ENCODE results near the gene CDH4.

Gene CDH4

DNA sequence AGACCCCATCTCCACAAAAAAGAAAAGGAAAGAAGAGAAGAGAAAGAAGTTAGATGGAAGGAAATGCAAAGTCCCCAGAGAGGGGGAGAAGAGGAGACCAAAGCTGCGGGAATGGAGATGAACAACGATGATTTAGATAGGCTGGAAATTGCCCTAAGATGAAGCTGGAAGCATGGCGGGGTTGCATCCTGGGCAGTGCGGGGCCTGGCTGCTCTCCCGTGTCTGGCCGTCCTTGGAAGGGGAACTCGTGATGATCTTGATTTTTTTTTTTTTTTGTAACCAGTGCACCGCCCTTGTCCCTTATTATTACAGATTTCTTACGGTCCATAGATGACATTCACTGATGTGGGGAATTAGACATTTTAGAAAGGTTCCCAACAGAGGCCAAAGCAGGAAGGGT is 276.5 kb downstream of the CDH4 start:
- Histone ChIP-seq H3K27me3 (ENCODE audit: control insufficient read depth, insufficient read depth, low read length) (no peaks in the 10 kb centered on the region), H3K9me3 (ENCODE audit: control insufficient read depth, insufficient read depth, low read depth, low read length) (no peaks in the 10 kb centered on the region), H3K4me3 (ENCODE audit: low read depth, low read length) (no peak overlapping the region), H3K9ac (ENCODE audit: low read length) (no peak overlapping the region), H3K27ac (ENCODE audit: low read depth, low read length) (no peak overlapping the region), H3K36me3 (ENCODE audit: control insufficient read depth, insufficient read depth, low read length) (no peaks in the 10 kb centered on the region), H3K4me1 (ENCODE audit: control insufficient read depth, insufficient read depth, low read length) (peaks cover 18% of the 10 kb centered on the region)

DNA sequence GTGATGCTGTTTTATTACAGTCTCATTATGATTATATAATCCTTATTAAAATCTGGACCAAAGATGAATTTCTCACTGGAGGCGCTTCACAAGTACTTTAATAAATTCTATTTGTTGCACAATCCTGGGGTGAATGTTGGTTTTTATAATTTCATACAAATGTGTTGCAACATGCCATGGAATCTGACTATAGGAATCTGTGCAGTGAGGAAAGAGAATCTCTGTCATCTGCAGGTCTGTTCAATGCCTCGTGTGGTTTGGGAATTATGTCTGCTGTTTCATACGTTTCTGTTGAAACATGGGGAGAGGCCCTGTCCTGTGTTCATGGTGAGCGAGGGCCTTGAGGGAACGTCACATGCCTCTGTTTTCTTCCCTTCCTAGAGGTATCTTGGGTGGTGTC is 277.3 kb downstream of the CDH4 start:
- Histone ChIP-seq H3K4me3 (ENCODE audit: low read depth, low read length) (no peak overlapping the region), H3K27me3 (ENCODE audit: control insufficient read depth, insufficient read depth, low read length) (no peaks in the 10 kb centered on the region), H3K9me3 (ENCODE audit: control insufficient read depth, insufficient read depth, low read depth, low read length) (no peaks in the 10 kb centered on the region), H3K36me3 (ENCODE audit: control insufficient read depth, insufficient read depth, low read length) (no peaks in the 10 kb centered on the region), H3K27ac (ENCODE audit: low read depth, low read length) (no peak overlapping the region), H3K9ac (ENCODE audit: low read length) (no peak overlapping the region), H3K4me1 (ENCODE audit: control insufficient read depth, insufficient read depth, low read length) (peaks cover 18% of the 10 kb centered on the region)

DNA sequence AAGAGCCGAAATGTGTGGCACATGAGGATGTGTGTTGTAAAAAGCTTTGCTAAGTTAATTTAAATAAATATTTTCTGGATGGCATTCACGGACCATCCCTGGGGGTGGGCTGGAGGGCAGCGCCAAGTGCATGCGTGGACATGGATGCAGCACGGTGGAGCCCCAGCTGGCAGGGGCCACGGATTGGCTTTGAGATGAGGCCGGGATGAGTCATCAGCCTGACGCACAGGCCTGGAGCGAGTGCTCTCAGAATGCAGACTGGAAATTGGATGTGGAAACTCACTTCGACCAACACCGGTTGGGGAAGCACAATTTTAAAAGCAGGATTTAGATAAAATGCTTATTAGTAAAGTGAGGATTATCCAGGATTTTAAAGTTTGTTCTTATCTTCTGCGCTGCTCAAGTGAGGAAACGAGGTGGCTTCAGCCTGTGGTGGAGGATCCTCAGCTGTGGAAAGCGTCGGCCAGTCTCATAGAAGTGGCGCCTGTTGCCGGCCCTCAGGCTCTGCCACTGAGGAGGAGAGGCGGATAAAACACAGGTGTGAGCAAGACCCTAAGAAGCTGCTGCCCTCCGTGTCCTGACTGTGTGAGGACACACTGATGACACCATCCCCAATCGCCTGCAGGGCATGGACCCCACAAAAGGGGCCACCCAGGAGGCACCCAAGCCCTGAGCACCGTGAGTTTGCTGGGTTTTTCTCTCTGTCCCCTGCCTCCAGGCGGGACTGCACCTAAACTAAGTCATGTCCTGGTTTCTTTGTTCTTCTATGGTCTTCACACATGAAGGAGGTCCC is 279.7 kb downstream of the CDH4 start:
- Histone ChIP-seq H3K27me3 (ENCODE audit: control insufficient read depth, insufficient read depth, low read length) (no peaks in the 10 kb centered on the region), H3K36me3 (ENCODE audit: control insufficient read depth, insufficient read depth, low read length) (no peaks in the 10 kb centered on the region), H3K27ac (ENCODE audit: low read depth, low read length) (no peak overlapping the region), H3K4me3 (ENCODE audit: low read depth, low read length) (no peak overlapping the region), H3K9me3 (ENCODE audit: control insufficient read depth, insufficient read depth, low read depth, low read length) (no peaks in the 10 kb centered on the region), H3K9ac (ENCODE audit: low read length) (no peak overlapping the region), H3K4me1 (ENCODE audit: control insufficient read depth, insufficient read depth, low read length) (peaks cover 6% of the 10 kb centered on the region; the same call in 1 of the 2 replicates)

DNA sequence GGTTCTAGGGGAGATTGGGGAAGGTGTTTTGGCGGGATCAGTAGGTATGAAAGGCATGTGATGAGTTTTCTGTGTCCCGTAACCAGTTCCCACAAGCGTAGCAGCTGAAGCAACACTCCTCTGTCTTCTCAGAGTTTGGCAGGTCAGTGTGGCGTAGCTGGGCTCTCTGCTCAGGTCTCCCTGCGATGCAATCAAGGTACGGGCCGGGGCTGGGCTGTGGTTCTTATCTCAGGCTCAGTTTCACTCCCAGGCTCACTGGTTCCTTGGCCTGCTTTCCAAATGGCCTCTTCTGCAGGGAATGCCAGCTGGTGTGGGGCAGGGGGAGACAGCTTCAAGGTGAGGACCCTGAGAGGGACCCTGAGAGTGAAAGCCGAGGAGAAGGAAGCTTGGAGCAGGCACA is 280.7 kb downstream of the CDH4 start:
- no peak overlapping the region for H3K9ac ChIP-seq (ENCODE audit: low read length)
- H3K9me3 ChIP-seq (ENCODE audit: control insufficient read depth, insufficient read depth, low read depth, low read length), result no peaks in the 10 kb centered on the region
- H3K4me1 ChIP-seq (ENCODE audit: control insufficient read depth, insufficient read depth, low read length), result peaks cover 6% of the 10 kb centered on the region; the same call in 1 of the 2 replicates
- no peaks in the 10 kb centered on the region for H3K27me3 ChIP-seq (ENCODE audit: control insufficient read depth, insufficient read depth, low read length)
- H3K36me3 ChIP-seq (ENCODE audit: control insufficient read depth, insufficient read depth, low read length), result no peaks in the 10 kb centered on the region
- H3K27ac ChIP-seq (ENCODE audit: low read depth, low read length), result no peak overlapping the region
- no peak overlapping the region for H3K4me3 ChIP-seq (ENCODE audit: low read depth, low read length)

DNA sequence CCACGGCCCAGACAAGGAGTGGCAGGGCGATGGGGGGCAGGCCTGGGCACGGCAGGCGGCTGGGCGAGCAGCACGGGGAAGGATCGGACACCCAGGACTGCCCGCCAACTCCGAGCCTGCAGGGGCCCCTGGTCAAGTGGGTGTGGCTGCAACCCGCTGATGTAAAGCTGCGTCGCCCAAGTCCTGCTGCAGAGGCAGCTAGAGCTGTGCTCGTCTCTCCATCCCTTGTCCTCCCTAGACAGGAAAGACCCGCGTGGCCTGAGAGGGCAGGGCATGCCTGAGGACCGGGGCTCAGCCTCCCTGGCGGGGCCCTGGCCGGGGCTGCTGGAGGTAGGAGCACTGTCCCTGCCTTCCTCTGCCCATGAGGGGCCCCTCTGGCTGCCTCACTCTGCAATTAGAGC is 281.2 kb downstream of the CDH4 start:
- Histone ChIP-seq H3K9me3 (ENCODE audit: control insufficient read depth, insufficient read depth, low read depth, low read length) (no peaks in the 10 kb centered on the region), H3K27ac (ENCODE audit: low read depth, low read length) (no peak overlapping the region), H3K27me3 (ENCODE audit: control insufficient read depth, insufficient read depth, low read length) (no peaks in the 10 kb centered on the region), H3K4me3 (ENCODE audit: low read depth, low read length) (no peak overlapping the region), H3K9ac (ENCODE audit: low read length) (no peak overlapping the region), H3K4me1 (ENCODE audit: control insufficient read depth, insufficient read depth, low read length) (peaks cover 6% of the 10 kb centered on the region; the same call in 1 of the 2 replicates), H3K36me3 (ENCODE audit: control insufficient read depth, insufficient read depth, low read length) (no peaks in the 10 kb centered on the region)

DNA sequence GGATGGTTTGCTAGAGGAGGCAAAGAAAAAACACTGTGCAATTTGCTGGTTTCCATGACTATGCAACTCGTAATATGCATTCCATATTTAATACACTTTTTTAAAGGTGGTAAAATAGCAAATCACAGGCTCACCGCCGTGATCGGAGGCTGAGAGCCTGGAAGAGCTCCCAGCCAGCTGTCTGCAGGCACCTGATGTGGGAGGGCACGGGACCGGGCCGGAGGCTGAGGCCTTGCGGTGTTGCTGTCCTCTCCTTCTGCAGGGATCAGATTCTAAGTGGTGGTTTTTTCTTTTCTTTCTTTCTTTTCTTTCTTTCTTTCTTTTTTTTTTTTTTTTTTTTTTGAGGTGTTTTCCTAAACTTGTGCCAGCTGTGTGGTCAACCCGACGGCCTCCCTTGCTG is 282.3 kb downstream of the CDH4 start:
- H3K9me3 ChIP-seq (ENCODE audit: control insufficient read depth, insufficient read depth, low read depth, low read length), result no peaks in the 10 kb centered on the region
- no peak overlapping the region for H3K9ac ChIP-seq (ENCODE audit: low read length)
- H3K4me3 ChIP-seq (ENCODE audit: low read depth, low read length), result no peak overlapping the region
- peaks cover 14% of the 10 kb centered on the region for H3K4me1 ChIP-seq (ENCODE audit: control insufficient read depth, insufficient read depth, low read length)
- no peaks in the 10 kb centered on the region for H3K36me3 ChIP-seq (ENCODE audit: control insufficient read depth, insufficient read depth, low read length)
- H3K27ac ChIP-seq (ENCODE audit: low read depth, low read length), result no peak overlapping the region
- no peaks in the 10 kb centered on the region; the same call in 1 of the 2 replicates for H3K27me3 ChIP-seq (ENCODE audit: control insufficient read depth, insufficient read depth, low read length)

DNA sequence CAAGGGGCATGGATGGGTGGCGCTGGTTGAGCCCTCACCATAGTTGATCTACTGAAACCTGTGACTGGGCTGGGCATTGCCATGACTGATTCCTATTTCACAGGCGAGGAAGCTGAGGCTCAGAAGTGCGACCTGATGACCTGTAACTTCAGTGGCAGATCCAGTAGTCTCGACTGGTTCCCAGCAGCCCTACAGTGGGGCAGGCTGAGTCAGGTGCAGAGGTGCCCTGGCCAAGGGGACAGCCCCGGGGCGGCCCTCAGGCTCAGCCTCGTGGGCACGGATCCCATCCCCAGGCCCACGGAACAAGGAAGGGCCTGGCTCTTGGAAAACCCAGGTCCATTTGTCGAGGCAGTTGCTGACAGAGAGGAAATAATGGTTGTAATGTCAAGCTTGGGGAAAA is 283.0 kb downstream of the CDH4 start:
- Histone ChIP-seq H3K4me1 (ENCODE audit: control insufficient read depth, insufficient read depth, low read length) (peaks cover 14% of the 10 kb centered on the region), H3K36me3 (ENCODE audit: control insufficient read depth, insufficient read depth, low read length) (no peaks in the 10 kb centered on the region), H3K4me3 (ENCODE audit: low read depth, low read length) (no peak overlapping the region), H3K27me3 (ENCODE audit: control insufficient read depth, insufficient read depth, low read length) (no peaks in the 10 kb centered on the region; the same call in 1 of the 2 replicates), H3K9me3 (ENCODE audit: control insufficient read depth, insufficient read depth, low read depth, low read length) (no peaks in the 10 kb centered on the region), H3K27ac (ENCODE audit: low read depth, low read length) (no peak overlapping the region), H3K9ac (ENCODE audit: low read length) (no peak overlapping the region)

DNA sequence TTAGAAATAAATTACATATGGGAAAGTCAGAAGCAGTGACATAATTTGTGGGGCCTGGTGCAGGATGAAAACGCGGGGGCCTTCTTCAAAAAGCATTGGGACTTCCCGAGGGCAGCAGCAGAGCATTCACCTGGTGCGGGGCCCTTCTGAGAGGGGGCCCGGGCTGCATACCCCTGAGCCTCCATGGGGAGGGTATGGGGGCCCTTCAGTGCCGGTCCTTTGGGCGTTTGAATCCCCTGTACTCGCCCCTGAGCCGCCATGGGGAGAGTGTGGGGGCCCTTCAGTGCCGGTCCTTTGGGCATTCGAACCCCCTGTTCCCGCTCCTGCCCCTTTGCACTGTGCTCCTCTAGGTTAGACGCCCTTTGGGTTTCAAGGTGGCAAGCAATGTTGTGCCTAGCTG is 283.5 kb downstream of the CDH4 start:
- no peak overlapping the region for H3K27ac ChIP-seq (ENCODE audit: low read depth, low read length)
- H3K4me1 ChIP-seq (ENCODE audit: control insufficient read depth, insufficient read depth, low read length), result peaks cover 14% of the 10 kb centered on the region
- no peak overlapping the region for H3K4me3 ChIP-seq (ENCODE audit: low read depth, low read length)
- no peaks in the 10 kb centered on the region for H3K9me3 ChIP-seq (ENCODE audit: control insufficient read depth, insufficient read depth, low read depth, low read length)
- H3K9ac ChIP-seq (ENCODE audit: low read length), result no peak overlapping the region
- H3K27me3 ChIP-seq (ENCODE audit: control insufficient read depth, insufficient read depth, low read length), result peaks cover 4% of the 10 kb centered on the region; the same call in 1 of the 2 replicates
- no peaks in the 10 kb centered on the region for H3K36me3 ChIP-seq (ENCODE audit: control insufficient read depth, insufficient read depth, low read length)

DNA sequence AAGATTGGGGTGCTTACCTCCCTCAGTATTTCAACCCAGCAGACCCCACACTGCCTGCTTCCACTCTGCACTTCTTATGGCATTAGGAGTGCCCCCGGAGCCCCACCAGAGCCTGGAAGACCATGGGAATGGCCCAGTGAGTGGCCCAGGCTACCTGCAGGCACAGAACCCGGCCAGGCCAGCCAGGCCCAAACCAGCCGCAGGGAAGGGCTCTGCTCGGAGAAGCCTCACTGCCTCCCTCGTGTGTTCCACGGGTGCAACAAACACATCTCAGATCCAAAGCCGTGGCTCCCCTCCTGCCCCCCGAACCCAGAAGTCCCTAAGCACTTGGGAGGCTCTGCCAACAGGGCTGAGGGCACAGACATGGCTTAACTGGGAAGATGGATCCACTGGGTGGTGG is 283.9 kb downstream of the CDH4 start:
- Histone ChIP-seq H3K4me3 (ENCODE audit: low read depth, low read length) (no peak overlapping the region), H3K27ac (ENCODE audit: low read depth, low read length) (no peak overlapping the region), H3K9ac (ENCODE audit: low read length) (no peak overlapping the region), H3K27me3 (ENCODE audit: control insufficient read depth, insufficient read depth, low read length) (peaks cover 7% of the 10 kb centered on the region; the same call in 1 of the 2 replicates), H3K36me3 (ENCODE audit: control insufficient read depth, insufficient read depth, low read length) (no peaks in the 10 kb centered on the region), H3K4me1 (ENCODE audit: control insufficient read depth, insufficient read depth, low read length) (peaks cover 14% of the 10 kb centered on the region), H3K9me3 (ENCODE audit: control insufficient read depth, insufficient read depth, low read depth, low read length) (no peaks in the 10 kb centered on the region)

DNA sequence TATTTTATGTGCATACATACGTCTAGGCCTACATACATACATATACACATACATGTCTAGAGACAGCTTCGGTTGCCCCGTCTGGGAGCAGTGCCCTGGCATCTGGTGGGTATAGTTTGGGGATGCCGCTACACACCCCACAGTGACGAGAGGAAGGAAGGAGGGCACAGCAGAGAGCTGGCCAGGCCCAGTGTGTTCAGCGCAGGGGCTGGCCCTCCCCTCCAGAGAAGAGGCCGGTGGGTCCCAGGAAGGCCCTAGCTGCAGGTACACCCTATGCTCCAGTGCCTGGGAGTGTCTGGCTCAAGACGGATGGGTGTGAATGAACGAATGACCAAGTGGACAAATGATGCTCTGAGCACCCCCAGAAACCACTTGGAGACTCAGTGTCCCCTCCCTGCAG is 284.6 kb downstream of the CDH4 start:
- Histone ChIP-seq H3K4me3 (ENCODE audit: low read depth, low read length) (no peak overlapping the region), H3K27me3 (ENCODE audit: control insufficient read depth, insufficient read depth, low read length) (peaks cover 7% of the 10 kb centered on the region; the same call in 1 of the 2 replicates), H3K27ac (ENCODE audit: low read depth, low read length) (no peak overlapping the region), H3K4me1 (ENCODE audit: control insufficient read depth, insufficient read depth, low read length) (peaks cover 13% of the 10 kb centered on the region), H3K9me3 (ENCODE audit: control insufficient read depth, insufficient read depth, low read depth, low read length) (no peaks in the 10 kb centered on the region), H3K36me3 (ENCODE audit: control insufficient read depth, insufficient read depth, low read length) (no peaks in the 10 kb centered on the region), H3K9ac (ENCODE audit: low read length) (no peak overlapping the region)

DNA sequence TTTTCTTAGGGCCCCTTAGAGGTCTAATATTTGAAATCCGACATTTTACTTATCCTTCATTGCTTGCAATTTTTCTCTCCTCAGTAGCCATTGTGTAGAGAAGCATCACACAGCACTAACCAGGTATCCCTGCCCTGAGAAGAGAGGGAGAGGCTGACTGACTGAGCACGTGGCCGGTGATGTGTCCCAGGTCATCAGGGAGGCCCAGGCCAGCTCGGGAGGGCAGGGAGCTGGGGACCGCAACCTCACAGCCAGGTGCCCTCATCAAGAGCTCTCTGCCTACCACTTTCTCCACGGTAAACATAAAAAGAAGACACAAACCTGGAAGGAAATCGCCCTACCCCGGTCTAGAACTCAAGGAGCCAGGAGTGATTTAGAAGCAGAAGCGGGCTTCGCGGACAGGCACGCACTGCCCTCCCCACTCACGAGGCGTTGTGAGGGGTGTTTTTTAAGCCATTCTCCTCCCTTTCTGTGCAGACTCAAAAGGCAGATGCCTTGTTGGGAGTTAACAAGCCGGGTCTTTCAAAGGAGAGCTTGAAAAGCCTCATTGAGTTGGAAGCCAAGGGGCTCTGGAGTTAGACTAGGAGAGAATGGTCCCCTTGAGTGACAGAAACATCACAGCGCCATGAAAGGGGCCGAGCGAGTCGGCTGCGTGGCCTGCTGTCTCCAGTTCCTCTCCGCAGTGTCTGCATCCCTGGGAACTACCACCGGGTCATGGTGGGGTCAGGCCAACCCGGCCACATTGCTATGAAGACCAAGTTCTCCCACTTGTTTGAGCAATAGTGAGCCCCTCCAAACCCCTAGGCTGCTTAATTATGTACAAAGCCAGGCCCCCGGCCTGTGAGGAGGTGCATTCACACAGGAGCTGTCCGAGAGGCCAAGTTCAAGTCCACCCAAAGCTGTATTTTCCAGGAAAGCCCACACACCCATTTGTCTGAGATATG is 285.4 kb downstream of the CDH4 start:
- Histone ChIP-seq H3K4me3 (ENCODE audit: low read depth, low read length) (no peak overlapping the region), H3K27me3 (ENCODE audit: control insufficient read depth, insufficient read depth, low read length) (peaks cover 12% of the 10 kb centered on the region; the same call in 1 of the 2 replicates), H3K4me1 (ENCODE audit: control insufficient read depth, insufficient read depth, low read length) (peaks cover 8% of the 10 kb centered on the region), H3K27ac (ENCODE audit: low read depth, low read length) (no peak overlapping the region), H3K9me3 (ENCODE audit: control insufficient read depth, insufficient read depth, low read depth, low read length) (no peaks in the 10 kb centered on the region), H3K9ac (ENCODE audit: low read length) (no peak overlapping the region), H3K36me3 (ENCODE audit: control insufficient read depth, insufficient read depth, low read length) (no peaks in the 10 kb centered on the region)
